NCI-H82 treated with DMSO at 0.1 percent for 48 hours (cell line): ENCODE measurements around the gene IFNA5.

Experiments
- DNase-seq: peaks from one replicate; lab custom pipeline; 2025; ENCODE audit not compliant: unreplicated experiment; lab: John Stamatoyannopoulos, UW

Gene IFNA5

GRCh38 chr9:21305213-21305612 lies at the start of gene IFNA5:
TSS of gene IFNA5 (minus strand) at chr9:21305313. CDS start at chr9:21305256, 57 bp downstream.
- no peak for DNase-seq

- no peak for DNase-seq
Measured at GRCh38 chr9:21350787-21351186, 45.7 kb upstream of the IFNA5 start, which contains the start of gene IFNA6. TSS of gene IFNA6 (minus strand) at chr9:21350887. CDS start at chr9:21350887, 0 bp downstream.

- DNase-seq, result no peak
Measured at GRCh38 chr9:21348430-21348970, 43.4 kb upstream of the IFNA5 start.

DNA sequence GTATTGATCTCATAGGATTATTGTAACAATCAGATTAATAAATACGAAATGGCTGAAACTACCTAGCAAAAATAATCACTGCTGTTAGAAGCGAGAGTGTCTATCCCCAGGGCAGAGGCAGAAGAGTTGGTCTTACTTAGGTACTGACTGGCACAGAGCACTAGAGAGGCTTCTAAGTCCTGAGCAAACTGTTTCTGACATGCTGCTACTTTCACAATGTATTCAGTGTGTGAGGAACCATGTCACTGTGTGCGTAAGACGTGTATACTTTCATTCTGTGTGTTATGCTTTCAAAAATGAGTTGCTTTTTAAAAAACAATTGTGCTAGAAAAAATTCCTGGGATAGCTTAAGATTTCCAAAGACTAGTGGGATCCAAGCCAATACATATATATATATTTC lies 35.6 kb upstream of the IFNA5 start:
- no peak for DNase-seq

DNA sequence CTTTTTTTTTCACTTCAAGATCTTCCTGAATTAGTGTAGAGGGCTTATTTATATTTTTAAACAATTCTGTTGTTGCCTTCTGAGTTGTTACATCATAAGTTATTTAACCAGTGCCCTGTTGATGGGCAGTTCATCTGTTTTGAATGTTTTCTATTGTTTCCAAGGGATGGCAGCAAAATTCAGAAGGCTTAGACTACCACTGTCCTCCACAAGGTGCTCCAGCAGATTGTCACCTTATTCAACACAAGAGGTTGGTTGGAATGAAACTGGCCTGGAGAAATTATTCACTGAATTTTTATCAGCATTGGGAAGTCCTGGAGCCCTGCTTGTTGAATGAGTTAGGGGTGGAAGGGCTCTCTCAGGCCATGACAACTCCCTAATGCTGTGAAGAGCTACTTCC lies 31.3 kb upstream of the IFNA5 start:
- DNase-seq, result no peak

GRCh38 chr9:21334701-21335632 lies 29.9 kb upstream of the IFNA5 start, which contains the start of gene KLHL9:
TSS of gene KLHL9 (minus strand) at chr9:21335404. CDS start at chr9:21334859, 545 bp downstream.
- peak; percentile 61 for DNase-seq

DNA sequence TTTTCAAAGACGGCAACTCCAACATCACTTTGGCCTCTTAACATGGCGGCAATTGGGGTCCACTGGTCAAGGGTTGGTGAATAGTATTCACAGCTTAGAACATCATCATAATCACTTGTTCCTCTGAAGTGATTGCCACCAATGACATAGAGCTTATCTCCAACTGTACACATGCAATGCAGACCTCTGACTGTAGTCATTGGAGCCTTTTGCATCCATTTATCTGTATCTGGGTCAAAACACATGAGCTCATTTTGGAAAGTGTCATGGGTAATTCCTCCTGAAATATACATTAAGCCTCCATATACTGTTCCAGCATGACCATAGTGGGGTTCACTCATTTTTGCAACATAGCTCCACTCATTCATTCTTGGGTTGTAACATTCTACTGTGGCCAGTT lies 28.1 kb upstream of the IFNA5 start:
- no peak for DNase-seq

GRCh38 chr9:21331676-21332402 lies 26.7 kb upstream of the IFNA5 start:
- DNase-seq, result no peak

GRCh38 chr9:21326526-21327139 lies 21.5 kb upstream of the IFNA5 start:
- peak; percentile 7 for DNase-seq

- no peak for DNase-seq
Measured at GRCh38 chr9:21324047-21324446, 18.9 kb upstream of the IFNA5 start.

GRCh38 chr9:21322911-21323461 lies 17.9 kb upstream of the IFNA5 start:
- no peak for DNase-seq

DNA sequence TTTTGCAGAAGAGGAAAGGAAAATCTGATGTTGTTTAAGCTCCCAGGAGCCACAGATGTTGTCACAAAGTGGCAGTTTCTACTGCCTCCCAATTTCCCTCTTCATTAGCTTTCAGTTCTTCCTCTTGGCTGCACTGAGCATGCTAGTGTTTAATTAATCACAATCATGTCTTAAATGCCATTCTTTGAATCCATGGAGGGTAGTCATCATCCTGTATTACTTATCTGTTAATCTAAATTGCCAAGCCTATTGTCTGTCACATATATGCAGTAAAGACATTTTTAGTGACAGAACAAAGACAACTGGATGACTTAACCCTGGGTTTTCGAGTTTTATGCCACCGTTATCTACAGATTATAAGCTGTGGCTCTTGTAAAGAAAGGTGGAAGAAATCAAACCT lies 15.4 kb upstream of the IFNA5 start:
- DNase-seq, result no peak

GRCh38 chr9:21317956-21318923 lies 13.1 kb upstream of the IFNA5 start:
- DNase-seq, result no peak

GRCh38 chr9:21316860-21317259 lies 11.7 kb upstream of the IFNA5 start:
- DNase-seq, result no peak

DNA sequence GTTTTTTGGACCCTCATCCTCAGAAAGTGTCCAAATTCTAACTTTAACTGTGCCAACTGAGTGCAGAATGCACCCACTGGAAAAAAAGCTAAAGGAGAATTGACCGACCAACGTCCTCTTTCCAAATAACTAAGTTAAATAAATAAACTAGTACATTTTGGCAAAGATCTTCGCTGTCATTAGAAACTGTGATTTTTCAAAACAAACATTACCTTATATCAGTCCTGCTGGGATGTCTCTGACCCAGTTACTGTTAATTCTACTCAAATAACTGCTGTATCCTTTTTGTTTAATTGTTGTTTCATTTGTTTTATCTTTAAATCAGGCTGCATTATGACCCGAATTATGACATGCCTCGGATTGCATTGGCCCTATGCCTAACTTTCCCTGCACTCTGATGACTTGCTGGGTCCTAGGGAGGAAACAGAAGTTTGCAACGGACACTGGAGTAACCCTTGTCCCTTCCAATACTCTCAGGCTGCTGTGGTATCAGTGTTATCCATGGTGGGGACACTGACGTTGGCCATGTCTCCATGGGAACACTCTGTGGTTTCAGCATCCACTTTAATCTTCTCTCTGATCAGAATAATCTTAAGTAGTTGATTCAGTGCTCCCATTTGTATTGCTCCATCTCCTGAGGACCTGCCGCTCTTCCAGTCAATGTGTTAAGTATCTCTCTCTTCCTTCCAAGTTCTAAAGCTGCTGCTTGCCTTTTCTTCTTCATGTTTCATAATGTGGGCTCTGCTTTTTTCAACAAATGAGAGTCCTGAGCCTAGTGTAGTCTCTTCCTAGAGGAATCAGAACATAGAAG lies 11.1 kb upstream of the IFNA5 start:
- DNase-seq, result no peak

DNA sequence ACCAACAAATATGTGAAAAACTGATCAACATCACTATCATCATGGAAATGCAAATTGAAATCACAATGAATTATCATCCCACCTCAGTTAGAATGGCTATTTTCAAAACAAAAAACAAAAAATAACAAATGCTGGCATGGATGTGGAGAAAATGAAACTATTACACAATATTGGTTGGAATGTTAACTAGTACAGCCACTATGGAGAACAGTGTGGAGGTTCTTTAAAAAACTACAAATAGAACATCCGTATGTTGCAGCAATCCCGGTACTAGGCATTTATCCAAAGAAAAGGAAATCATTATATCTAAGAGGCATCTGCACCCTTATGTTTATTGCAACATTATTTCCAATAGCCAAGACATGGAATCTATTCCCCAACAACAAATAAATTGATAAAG lies 9.0 kb upstream of the IFNA5 start:
- no peak for DNase-seq

DNA sequence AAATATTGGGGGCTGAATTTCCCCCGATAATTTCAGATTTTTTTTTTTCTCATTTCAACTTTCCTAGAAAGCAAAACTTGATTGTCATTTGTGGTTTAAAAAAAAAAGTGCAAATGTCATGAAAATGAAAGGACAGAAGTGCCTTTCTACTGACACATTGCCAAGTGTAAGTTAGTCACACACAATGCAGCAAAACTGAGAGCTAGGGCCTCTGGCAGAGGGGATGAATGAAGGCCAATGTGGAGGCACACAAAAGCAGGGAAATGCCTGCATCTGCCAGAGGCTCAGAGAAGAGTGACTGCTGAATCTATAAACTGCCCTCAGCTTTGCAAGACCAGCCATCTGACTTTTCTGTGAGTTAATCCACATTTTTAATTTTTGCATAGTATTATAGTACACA lies 6.8 kb upstream of the IFNA5 start:
- no peak for DNase-seq

- DNase-seq, result no peak
Measured at GRCh38 chr9:21295992-21296391, 9.1 kb downstream of the IFNA5 start.
